Testis (tissue), 5 donors: ENCODE measurements around the gene PRM3. TPM values are rescaled to one million over a fixed set of nuclear protein-coding genes. Genes with fewer than 3 reads are reported as not detected.

Experiments used
- DNase-seq: peaks from one replicate; pipeline ENCODE4 v3.0.0-alpha.2; 2019
- H3K27ac ChIP-seq, 2 donors: fragments of 200-600 bp; sonication (generic); one replicate each; pipeline ENCODE4 v1.5.1; 2019
- H3K27me3 ChIP-seq: fragments of 200-600 bp; sonication (generic); one replicate; pipeline ENCODE4 v1.5.1; 2019
- H3K36me3 ChIP-seq: fragments of 200-600 bp; sonication (generic); one replicate; pipeline ENCODE4 v1.5.1; 2017; ENCODE audit warnings: low read depth; ENCODE audit errors: missing control alignments
- H3K4me1 ChIP-seq: fragments of 200-600 bp; sonication (generic); one replicate; pipeline ENCODE4 v1.5.1; 2019
- H3K4me3 ChIP-seq, 2 donors: fragments of 200-600 bp; sonication (generic); one replicate each; pipeline ENCODE4 v1.5.1; 2017 to 2019
- H3K9me3 ChIP-seq: fragments of 200-600 bp; sonication (generic); one replicate; pipeline ENCODE4 v1.5.1; 2017
- CTCF ChIP-seq, 3 experiments: fragments of 450-650 bp in 2 of 3; fragments of 200-600 bp in 1 of 3; sonication (generic) in 1 of 3; IDR thresholded peaks; one replicate each; pipeline ENCODE4 v1.5.1; 2016 to 2019; ENCODE audit warnings: antibody characterized with exemption in 3 of 3, mild to moderate bottlenecking in 2 of 3, moderate library complexity in 1 of 3
- POLR2A ChIP-seq: fragments of 450-650 bp; IDR thresholded peaks from one replicate; pipeline ENCODE4 v1.6.1; 2017; ENCODE audit warnings: antibody characterized with exemption, mild to moderate bottlenecking, moderate library complexity
- WGBS, 2 donors: methylation state at CpG; one replicate each; pipeline ENCODE4 v1.1.5; 2018; 5-methylcytosine and 5-hydroxymethylcytosine counted together
- intact Hi-C: fragments of 100-400 bp; cut with DNase I; formaldehyde crosslinking; loops from one replicate; pipeline ENCODE4 v1.15.1; 2023; ENCODE audit warnings: low total_unique reads
- long read RNA-seq, 2 donors: transcript quantifications; one replicate each; lab custom pipeline, GENCODE V29; 2026
- polyA plus RNA-seq: library from polyadenylated mRNA; stranded (reverse); fragments of 350-450 nt; fragmentation: Illumina TruSeq; extraction: RNeasy Lipid Tissue Mini Kit (QIAGEN cat#74804); gene quantifications from one replicate; pipeline ENCODE4 v1.2.3, GENCODE V29; 2014; ENCODE audit warnings: low read depth, low replicate concordance; ENCODE audit not compliant: insufficient read depth
- total RNA-seq, 2 donors: library from RNA; depleted of rRNA; stranded (reverse); fragments of >200 nt; gene quantifications; one replicate each; pipeline ENCODE4 v1.2.3, GENCODE V29; 2016

The PRM3 gene, protein sequence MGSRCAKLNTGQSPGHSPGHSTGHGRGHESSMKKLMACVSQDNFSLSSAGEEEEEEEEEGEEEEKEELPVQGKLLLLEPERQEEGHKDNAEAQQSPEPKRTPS
- total RNA-seq (100 to 1,000 TPM; 109 to 383 TPM), polyA plus RNA-seq (51.1 TPM)
- long read RNA-seq, donor 1 = 0 reads
- long read RNA-seq, donor 2 = 0 reads

DNA sequence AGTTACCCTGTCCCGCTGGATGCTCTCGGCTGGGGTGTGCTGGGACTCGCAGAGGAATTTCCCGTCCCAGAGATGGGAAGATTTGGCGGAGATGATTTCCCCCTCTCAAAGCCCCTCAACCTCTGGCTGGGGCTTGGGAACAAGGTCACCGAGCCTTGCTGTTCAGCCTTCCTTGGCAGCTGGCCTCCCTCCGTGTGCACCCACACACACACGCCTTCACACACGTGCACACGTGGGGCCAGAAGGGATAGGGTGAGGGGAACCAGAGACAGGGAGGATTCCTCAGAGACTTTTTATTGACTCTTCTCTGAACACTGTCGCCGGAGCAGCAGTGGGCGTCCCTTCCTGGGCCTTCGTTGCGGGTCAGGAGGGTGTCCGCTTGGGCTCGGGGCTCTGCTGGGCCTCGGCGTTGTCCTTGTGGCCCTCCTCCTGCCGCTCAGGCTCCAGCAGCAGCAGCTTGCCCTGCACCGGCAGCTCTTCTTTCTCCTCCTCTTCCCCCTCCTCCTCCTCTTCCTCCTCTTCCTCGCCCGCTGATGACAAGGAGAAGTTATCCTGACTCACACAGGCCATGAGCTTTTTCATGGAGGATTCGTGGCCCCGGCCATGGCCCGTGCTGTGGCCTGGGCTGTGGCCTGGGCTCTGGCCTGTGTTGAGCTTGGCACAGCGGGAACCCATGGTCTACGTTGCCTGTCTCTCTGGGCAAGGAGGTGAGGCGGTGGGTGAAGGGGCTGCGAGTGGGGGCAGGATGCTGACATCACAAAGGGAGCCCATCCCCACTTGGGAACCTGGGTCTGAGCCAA, at the start of gene PRM3:
Gene PRM3, minus strand, starts transcription at position 709 of the 800 bp plus-strand sequence. Its CDS starts 34 bp downstream, at position 675.
- intact Hi-C loops = no loop called here
- H3K27ac ChIP-seq = no peak within 1 kb of the TSS
- no peak for DNase-seq

GRCh38 chr16:11322823-11323222, 49.4 kb upstream of the PRM3 start:
- intact Hi-C loops = no loop called here
- Histone ChIP-seq H3K36me3 (no peaks in the 10 kb centered on the region), H3K27me3 (no peaks in the 10 kb centered on the region), H3K27ac (no peak overlapping the region), H3K4me3 (no peak overlapping the region), H3K9me3 (no peaks in the 10 kb centered on the region), H3K4me1 (peaks cover 2% of the 10 kb centered on the region)
- WGBS, 2 donors = 73 to 90% methylated on average over 3 of the region's 3 CpGs
- TF ChIP-seq POLR2A (no peak), CTCF (IDR thresholded peaks at IDR 0.05) (no peak)
- no peak for DNase-seq

More for the DNA sequence above, at the start of gene PRM3:
- no peaks in the 10 kb centered on the region for H3K36me3 ChIP-seq
- TF ChIP-seq POLR2A (no peak), CTCF (IDR thresholded peaks at IDR 0.05) (no peak)
- 56 to 71% methylated on average over 18 to 30 of the region's 30 CpGs for WGBS, 2 donors
- H3K4me3 ChIP-seq = no peak within 1 kb of the TSS
- no peaks in the 10 kb centered on the region for H3K27me3 ChIP-seq
- no peaks in the 10 kb centered on the region for H3K4me1 ChIP-seq
- H3K9me3 ChIP-seq = no peaks in the 10 kb centered on the region

GRCh38 chr16:11321662-11322061, 48.2 kb upstream of the PRM3 start:
- no peaks in the 10 kb centered on the region for H3K27me3 ChIP-seq
- intact Hi-C loops = no loop called here
- no peaks in the 10 kb centered on the region for H3K4me1 ChIP-seq
- DNase-seq = no peak
- no peaks in the 10 kb centered on the region for H3K36me3 ChIP-seq
- TF ChIP-seq CTCF (IDR thresholded peaks at IDR 0.05) (no peak), POLR2A (no peak)
- WGBS, 2 donors = 65 to 69% methylated on average over 5 of the region's 5 CpGs
- H3K4me3 ChIP-seq = no peak overlapping the region
- no peak overlapping the region for H3K27ac ChIP-seq
- H3K9me3 ChIP-seq = no peaks in the 10 kb centered on the region

DNA sequence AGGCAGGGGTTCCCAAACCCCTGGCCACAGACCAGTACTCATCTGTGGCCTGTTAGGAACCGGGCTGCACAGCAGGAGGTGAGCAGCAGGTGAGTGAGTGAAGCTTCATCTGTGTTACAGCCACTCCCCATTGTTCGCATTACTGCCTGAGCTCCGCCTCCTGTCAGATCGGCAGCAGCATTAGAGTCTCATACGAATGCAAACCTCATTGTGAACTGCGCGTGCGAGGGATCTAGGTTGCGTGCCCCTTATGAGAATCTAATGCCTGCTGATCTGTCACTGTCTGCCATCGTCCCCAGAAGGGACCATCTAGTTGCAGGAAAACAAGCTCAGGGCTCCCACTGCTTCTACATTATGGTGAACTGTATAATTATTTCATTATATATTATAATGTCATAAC, 46.7 kb upstream of the PRM3 start:
- no peaks in the 10 kb centered on the region for H3K9me3 ChIP-seq
- intact Hi-C loops = no loop called here
- H3K27ac ChIP-seq = no peak overlapping the region
- no peaks in the 10 kb centered on the region for H3K4me1 ChIP-seq
- no peaks in the 10 kb centered on the region for H3K27me3 ChIP-seq
- H3K36me3 ChIP-seq = no peaks in the 10 kb centered on the region
- no peak for DNase-seq
- no peak overlapping the region for H3K4me3 ChIP-seq
- no peak for TF ChIP-seq POLR2A
- TF ChIP-seq CTCF (IDR thresholded peaks at IDR 0.05) = no peak
- WGBS, 2 donors = 73 to 86% methylated on average over 4 to 10 of the region's 10 CpGs
